Stimulated activated CD4-positive, alpha-beta T cell treated with anti-CD3 and anti-CD28 coated beads, Interleukin-2, amount 100 ng/mL, for 4 hours (primary cell): ENCODE results near the gene ACAP3.
"Not testable (repeated sequence)": the region's sequence is repeated elsewhere in the genome, so short reads cannot be mapped to it uniquely, and the experiment has no call there.

Experiments used
- DNase-seq: peaks from one replicate; pipeline ENCODE4 v3.0.0-alpha.2; 2020; ENCODE audit warnings: low read depth

Gene ACAP3

GRCh38 chr1:1330366-1331067 is 22.8 kb upstream of the ACAP3 start:
- no peak for DNase-seq

DNA sequence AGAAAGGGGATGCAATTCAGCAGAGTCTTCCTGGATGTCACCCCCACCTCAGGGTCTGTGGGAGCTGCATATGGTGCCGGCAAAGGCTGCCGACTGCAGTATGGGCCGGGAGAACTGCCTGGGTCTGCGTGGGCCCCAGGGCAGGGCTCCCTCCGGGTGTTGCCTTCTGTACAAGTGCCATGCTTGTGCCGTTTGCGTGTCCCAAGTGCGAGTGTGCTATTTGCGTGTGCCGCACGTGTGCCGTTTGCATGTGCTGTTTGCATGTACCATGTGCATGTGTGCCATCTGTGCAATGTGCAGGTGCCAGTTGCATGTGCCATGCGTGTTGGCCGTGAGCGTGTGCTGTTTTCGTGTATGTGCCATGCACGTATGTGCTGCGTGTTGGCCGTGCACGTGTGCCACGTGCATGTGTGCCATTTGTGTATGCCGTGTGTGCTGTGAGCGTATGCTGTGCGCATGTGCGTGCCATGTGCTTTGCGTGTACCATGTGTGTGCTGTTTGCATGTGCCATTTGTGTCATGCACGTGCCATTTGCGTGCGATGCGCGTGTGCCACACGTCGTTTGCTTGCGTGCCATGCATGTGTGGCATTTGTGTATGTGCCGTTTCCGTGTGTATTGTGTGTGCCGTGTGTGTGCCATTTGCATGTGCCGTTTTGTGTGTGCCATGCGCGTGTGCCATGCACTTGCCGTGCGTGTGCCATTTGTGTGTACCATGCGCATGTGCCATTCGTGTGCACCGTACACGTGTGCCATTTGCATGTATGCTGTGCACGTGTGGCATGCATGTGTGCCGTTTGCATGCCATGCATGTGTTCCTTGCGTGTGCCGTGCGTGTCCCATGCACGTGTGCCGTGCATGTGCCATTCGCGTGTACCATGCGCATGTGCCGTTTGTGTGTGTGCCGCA is 21.8 kb upstream of the ACAP3 start:
- DNase-seq, result no peak

- no peak for DNase-seq
Observed at GRCh38 chr1:1328254-1328653, 20.5 kb upstream of the ACAP3 start.

- no peak for DNase-seq
Observed at GRCh38 chr1:1327291-1327690, 19.6 kb upstream of the ACAP3 start.

DNA sequence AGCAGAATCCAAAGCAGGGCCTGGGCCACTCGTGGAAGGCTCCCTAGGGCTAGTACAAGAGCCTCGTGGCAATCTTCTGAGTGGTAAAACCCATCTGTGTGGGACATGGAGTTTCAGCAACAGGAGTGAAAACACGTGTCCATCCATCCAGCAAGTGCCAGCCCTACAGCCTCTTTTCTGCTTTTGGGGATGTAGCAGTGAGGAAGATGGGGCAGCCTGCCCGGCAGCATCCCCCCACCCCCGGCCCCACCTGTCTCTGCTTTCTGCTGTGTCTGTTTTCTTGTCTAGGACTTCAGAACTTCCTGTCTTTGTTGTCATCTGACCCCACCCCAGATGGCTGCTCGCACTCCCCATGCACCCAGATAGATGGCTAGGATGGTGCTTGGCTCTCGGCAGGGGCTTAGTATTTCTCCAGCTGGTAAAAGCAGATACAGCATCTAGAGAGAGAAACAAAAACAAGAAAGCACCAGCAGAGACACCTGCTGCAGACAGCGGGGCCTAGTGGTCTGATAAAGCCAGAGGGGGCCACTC is 18.4 kb upstream of the ACAP3 start:
- DNase-seq, result no peak

DNA sequence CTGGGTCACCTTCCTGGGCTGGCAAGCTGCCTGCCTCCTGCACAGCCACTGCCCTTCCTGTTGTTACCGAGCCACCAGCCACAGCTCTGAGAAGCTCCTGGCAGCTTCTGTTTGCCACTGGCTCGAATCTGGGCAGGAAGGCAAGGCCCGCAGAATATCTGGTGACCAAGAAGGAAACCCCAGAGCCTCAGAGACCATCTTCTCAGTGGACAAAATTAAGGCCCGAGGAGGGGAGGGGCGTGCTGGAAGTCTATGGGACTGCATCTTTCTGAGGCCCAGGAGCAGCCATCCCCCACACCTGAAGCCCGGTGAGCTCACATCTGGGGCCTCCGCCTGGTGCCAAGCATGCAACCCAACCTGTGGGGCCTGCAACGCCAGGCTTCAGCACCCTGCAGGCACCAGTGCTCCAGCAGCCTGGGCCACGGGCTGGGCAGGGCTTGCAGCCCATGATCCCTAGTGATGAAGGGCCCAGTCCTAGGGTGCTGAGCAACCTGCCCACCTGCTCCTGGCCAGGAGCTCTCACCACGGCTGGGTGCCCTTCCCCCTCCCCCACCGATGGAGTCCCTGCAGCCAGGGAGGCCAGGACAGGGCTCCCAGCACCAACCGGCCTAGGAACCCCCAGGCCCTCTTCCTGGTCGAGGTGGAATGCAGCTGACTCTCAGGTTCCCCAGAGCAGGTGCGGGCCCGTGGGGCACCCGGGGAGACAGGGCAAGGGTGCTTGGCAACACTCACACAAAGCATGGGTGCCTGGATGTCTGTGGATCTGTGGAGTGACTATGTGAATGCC is 17.8 kb upstream of the ACAP3 start:
- DNase-seq, result no peak

DNA sequence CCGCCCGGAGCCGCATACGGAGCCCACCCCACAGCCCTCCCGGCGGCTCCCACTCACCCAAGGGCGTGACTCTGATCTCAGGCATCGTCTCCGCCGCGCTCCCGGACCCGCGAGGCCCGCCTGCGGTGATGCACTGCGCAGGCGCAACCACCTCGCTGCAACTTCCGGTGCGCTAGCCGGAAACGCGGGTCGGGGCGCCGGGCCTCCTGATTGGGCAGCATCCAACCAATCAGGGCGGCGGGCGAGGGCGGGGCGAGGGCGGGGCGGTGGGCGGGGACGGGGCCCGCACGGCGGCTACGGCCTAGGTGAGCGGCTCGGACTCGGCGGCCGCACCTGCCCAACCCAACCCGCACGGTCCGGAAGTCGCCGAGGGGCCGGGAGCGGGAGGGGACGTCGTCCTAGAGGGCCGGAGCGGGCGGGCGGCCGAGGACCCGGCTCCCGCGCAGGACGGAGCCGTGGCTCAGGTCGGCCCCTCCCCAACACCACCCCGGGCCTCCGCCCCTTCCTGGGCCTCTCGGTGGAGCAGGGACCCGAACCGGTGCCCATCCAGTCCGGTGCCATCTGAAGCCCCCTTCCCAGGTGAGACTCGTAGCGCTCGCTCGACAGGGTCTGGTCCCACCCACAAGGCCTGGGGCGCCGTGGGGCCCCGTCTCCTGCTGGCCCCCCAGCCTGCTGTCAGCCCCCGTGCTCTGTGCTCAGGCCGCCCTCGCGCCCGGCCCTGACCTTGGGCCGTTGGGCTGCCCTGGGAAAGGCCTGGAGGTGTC is 17.0 kb upstream of the ACAP3 start, which contains the start of the genes CPTP and INTS11:
Gene CPTP, plus strand, starts transcription at position 279 of the 764 bp plus-strand sequence. CDS start 2,109 bp downstream, outside the sequence.
Gene INTS11, minus strand, starts transcription at position 137 of the 764 bp plus-strand sequence. Its CDS starts 52 bp downstream, at position 85.
- DNase-seq, result peak; percentile 96

DNA sequence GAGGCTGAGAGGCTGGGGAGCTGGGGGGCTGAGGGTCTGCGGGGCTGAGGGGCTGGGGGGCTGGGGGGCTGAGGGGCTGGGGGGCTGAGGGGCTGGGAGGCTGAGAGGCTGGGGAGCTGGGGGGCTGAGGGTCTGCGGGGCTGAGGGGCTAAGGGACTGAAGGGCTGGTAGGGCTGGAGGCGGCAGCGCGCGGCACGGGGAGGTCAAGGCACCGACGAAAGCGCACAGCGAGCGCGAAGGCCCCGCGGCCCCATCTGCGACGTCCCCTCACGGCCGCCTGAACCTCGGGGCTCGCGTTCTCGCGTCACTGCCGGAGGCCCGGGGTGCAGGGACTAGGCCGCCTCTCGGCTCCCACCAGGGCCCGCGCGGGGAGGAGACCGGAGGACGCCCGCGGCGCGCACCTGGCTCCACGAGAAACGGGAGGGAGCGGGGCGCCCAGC is 16.4 kb upstream of the ACAP3 start:
- DNase-seq, result no peak

DNA sequence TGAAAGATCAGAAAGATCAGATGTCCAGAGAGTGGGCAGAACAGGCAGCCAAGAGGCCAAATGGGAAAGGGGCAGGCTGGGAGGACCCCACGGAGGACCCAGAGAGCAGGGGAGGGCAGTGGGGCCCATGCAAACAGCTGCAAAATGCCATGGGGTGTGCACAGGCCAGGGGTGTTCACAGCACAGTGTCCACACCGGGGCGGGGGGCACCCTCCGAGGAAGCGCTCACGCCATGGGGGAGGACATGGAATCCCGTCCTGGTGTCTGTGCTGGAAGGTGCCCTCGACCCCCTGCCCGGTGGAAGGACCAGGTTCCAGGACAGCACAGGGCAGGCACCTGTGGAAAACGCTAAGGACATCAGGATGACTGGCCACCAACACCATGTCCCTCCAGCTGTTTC is 15.2 kb upstream of the ACAP3 start:
- DNase-seq, result no peak

- no peak for DNase-seq
Observed at GRCh38 chr1:1322418-1322817, 14.7 kb upstream of the ACAP3 start.

DNA sequence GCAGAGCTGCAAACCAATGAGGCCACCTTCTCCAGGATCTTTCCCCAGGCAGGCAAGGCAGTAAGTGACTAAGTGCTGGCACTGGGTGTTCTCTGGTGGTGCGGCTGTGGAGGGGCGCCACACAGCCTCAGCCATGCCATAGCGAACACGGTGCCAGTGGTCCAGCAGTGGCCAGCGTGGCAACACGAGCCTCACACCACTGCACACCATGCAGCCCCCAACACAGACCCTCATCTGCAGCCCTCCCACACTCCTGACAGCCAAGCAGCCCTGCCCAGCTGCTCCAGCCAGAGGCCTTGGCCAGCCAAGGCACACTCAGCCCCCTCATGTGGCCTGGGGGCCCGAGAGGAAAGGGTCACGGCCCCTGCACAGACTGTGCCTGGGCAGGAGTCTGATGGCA is 13.7 kb upstream of the ACAP3 start:
- DNase-seq, result no peak

DNA sequence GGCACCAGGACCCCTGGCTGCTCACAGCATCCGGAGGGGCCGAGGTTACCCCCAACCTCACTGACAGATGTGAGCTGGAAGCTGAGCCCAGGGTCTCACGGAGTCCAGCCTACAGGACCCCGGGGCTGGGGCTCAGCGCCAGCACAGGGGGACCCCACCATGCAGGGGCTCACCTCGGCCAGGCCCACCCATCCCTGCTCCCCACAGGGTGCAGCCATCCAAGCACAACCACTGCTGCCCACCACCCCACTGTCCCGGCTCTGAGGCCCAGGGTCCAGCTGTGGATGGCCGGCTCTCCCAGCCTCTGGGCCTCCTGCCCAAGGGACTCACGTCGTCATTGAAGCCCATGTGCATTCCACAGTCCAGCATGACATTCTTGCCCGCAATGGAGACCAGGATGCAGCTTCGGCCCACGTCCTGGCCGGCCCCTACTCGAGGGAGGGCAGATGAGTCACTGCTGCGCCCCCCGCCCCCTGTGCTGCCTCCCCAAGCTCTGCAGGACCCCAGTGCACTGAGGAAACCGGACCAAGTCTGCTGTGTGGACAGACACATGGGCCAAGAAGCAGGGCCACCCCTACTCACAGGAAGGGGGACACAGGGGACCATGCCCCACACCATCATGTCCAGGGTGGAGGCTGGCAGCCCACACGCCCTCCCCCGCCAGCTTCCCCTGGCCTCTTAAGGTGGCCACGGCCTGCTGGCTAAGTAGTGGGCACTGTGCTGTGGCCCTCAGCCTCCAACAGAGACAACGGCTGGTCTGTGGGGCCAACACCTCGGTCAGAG is 13.1 kb upstream of the ACAP3 start:
- no peak for DNase-seq

- DNase-seq, result no peak
Observed at GRCh38 chr1:1319646-1319941, 11.9 kb upstream of the ACAP3 start.

GRCh38 chr1:1318777-1319645 is 11.3 kb upstream of the ACAP3 start:
- DNase-seq, result no peak

DNA sequence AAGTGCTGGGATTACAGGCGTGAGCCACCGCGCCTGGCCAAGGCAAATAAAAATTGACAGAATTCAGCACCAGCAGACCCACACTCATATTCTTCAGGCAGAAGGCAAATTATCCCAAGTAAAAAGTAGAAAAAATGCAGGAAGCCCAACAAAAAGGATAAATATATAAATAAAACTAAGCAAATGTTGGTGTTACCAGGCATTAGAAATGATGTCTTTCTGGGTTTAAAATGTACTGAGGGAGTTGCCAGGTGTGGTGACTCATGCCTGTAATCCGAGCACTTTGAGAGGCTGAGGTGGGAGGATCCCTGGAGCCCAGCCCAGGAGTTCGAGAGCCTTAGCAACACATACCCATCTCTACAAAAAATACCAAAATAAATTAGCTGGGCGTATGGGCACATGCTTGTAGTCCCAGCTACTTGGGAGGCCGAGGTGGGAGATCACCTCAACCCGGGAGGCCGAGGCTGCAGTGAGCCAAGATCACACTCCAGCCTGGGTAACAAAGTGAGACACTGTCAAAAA is 10.5 kb upstream of the ACAP3 start:
- DNase-seq, result no peak

DNA sequence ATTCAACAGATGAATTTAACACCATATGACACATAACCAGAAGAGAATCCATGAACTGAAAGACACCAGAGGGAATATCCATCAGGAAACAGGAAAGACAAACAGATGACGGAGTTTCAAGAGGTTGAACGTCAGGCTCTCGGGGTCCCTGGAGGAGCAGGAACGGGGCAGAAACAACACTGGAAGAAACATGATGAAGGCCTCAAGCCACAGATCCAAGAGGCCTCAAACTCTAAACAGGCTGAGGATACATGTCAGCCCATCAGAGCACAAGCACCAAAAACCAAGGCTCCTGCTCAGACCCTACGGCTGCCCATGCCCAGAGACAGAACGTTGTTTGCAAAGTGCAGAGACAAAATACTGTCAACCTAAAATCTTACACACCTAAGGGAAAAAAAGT is 9.7 kb upstream of the ACAP3 start:
- no peak for DNase-seq

DNA sequence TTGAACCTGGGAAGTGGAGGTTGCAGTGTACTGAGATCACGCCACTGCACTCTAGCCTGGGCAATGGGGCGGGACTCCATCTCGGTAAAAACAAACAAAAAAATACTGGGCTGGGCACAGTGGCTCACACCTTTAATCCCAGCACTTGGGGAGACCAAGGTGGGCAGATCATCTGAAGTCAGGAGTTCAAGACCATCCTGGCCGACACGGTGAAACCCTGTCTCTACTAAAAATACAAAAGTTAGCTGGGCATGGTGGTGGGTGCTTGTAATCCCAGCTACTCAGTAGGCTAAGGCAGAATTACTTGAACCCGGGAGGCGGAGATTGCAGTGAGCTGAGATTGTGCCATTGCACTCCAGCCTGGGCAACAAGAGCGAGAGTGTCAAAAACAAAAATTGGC is 8.5 kb upstream of the ACAP3 start:
- DNase-seq, result not testable (repeated sequence)

- no peak for DNase-seq
Observed at GRCh38 chr1:1315435-1315954, 7.8 kb upstream of the ACAP3 start.

DNA sequence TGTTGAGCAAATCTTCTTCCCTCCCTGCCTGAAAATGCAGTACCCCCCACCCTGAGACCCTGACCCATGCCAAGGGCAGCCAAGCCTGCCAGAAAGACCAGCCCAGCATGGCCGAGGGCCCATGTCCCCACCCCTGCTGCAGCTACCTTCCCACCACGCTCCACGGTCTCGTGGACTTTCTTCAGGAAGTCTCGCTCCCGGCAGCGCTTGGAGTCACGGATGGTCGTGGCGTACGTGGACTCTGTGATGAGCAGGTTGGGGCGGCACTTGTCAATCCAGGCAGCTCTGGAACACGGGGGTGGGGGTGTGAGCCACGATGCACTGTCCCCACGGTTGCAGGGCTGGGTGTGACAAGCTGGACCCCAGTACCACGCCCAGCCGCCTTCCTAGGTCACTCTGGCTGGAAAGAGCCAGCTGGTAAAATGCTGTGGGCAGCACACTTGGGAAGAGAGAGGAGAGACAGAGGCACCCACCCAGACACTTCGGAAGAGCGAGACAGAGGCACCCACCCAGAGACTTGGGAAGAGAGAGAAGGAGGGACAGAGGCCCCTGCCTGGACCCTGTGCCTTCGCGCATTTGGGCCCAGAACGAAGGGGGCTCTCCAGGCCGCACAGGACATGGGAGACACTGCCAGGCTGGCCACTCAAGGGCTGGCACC is 7.1 kb upstream of the ACAP3 start:
- DNase-seq, result no peak
